GM12873 (cell line): ENCODE results near the gene TPM4.
A peak's percentile ranks its signal among the peaks of the same experiment; 100 is the strongest.

Experiments
- TF ChIP-seq, protein P1 (sequence below): IDR thresholded peaks from 2 replicates; pipeline ENCODE4 v1.5.1; 2012; ENCODE audit warnings: low read depth, mild to moderate bottlenecking, moderate library complexity, low read length, control low read depth; ENCODE audit not compliant: insufficient read depth; ENCODE audit errors: missing control alignments

The TPM4 gene

DNA sequence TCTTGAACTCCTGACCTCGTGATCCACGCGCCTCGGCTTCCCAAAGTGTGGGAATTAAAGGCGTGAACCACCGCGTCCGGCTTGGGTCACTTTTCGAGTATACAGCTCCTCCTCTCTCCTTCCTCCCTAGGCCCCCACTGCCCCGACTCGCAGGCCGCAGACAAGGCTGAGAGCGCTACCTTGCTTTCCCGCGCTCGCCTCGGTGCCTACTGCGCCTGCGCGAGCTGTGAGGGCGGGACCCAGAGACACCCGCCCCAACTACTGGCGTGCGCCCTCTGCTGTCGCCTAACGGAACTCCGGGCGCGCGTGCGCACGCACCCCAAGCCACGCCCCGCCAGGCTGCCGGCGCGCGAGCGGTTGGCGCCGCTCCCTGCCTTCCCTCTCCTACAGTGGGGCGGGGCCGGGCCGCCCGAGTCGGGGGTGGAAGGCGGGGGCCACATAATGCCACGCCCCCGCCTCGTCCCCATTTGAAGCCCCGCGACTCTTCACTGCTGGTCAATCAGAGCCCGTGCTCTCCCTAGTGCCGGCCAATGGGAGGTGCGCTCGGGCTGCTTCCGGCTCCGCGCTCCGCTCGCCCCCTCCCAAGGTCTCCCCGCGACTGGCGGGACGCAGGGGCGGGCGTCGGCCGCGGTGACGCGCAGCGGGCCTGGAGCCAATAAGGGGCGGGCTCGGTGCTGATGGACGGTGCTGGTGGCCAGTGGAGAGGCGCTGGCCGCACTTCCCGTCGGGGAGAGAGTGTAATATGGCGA lies 35.0 kb downstream of the TPM4 start, which contains the start of gene RAB8A:
Gene RAB8A, plus strand, starts transcription at position 730 of the 749 bp plus-strand sequence. Its CDS starts 13 bp downstream, at position 743.
- TF ChIP-seq, protein P1, sequence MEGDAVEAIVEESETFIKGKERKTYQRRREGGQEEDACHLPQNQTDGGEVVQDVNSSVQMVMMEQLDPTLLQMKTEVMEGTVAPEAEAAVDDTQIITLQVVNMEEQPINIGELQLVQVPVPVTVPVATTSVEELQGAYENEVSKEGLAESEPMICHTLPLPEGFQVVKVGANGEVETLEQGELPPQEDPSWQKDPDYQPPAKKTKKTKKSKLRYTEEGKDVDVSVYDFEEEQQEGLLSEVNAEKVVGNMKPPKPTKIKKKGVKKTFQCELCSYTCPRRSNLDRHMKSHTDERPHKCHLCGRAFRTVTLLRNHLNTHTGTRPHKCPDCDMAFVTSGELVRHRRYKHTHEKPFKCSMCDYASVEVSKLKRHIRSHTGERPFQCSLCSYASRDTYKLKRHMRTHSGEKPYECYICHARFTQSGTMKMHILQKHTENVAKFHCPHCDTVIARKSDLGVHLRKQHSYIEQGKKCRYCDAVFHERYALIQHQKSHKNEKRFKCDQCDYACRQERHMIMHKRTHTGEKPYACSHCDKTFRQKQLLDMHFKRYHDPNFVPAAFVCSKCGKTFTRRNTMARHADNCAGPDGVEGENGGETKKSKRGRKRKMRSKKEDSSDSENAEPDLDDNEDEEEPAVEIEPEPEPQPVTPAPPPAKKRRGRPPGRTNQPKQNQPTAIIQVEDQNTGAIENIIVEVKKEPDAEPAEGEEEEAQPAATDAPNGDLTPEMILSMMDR: peak; percentile 92

DNA sequence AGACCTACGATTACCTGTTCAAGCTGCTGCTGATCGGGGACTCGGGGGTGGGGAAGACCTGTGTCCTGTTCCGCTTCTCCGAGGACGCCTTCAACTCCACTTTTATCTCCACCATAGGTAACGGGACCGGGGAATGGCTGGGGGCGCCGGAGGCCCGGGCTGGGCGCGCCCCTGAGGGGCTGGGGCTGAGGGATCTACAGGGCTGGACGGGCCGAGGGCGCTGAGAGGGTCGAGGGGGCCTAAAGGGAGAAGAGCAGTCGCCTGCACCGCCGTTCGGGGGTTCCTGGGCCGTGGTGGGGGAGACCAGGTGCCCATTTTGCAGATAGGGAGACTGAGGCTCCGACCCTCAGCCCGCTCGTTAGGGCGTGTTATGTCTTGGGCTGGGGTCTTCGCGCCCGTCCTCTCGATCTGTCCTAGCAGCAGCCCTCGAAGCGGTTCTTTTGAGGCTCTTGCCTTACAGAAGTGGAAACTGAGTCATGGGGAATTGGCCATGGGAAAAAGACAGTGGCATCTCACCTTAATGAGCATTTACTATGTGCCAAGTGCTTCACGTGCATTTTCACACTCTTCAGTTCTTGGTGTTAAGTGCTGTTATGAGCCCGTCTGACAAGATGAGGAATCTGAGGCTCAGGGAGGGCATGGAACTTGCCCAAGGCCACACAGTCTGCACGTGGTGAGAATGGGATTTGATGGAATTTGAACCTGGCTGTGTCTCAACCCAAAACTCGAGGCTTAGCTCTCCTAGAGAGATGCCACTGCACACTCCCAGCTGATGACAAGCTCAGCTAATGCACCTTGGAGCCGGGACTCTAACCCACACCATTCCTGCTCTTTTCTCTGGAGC lies 35.8 kb downstream of the TPM4 start:
- TF ChIP-seq, protein P1: no peak

DNA sequence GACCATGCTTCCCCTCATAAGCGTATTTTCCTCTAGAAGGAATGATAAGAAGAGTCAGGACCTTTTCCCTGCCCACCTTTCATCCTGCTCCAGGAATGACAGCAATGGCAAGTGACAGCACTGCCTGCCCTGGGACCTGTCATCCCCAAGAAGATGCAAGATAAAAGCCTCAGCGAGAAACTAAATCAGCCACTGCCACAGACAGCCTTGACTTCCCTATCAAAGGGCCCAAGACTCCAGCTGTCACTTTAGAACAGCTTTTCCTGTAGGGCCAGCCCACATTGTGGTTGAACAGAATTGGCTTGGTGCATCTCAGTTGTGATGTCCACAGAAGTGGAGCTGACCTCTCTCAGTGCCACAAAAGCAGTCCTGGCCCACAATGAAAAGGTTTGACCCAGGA lies 36.5 kb downstream of the TPM4 start:
- TF ChIP-seq, protein P1: no peak

DNA sequence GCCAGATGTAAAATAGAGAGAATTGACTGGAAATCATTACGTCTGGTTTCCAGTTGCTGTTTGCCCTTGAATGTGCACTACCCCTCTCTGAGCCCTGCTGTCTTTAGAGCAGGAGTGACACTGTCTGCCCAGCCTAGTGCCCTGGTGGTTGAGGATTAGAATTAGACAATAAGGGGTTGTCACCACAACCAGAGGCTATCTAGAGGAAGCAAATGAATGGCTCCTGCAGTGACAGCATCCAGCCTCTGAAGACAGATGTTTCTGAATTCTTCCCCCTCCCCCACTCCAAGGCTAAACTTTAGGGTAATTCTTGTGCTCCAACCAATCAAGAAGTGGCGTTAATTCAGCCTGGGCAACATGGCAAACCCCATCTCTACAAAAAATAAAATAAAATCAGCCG lies 37.4 kb downstream of the TPM4 start:
- TF ChIP-seq, protein P1: peak; percentile 18

DNA sequence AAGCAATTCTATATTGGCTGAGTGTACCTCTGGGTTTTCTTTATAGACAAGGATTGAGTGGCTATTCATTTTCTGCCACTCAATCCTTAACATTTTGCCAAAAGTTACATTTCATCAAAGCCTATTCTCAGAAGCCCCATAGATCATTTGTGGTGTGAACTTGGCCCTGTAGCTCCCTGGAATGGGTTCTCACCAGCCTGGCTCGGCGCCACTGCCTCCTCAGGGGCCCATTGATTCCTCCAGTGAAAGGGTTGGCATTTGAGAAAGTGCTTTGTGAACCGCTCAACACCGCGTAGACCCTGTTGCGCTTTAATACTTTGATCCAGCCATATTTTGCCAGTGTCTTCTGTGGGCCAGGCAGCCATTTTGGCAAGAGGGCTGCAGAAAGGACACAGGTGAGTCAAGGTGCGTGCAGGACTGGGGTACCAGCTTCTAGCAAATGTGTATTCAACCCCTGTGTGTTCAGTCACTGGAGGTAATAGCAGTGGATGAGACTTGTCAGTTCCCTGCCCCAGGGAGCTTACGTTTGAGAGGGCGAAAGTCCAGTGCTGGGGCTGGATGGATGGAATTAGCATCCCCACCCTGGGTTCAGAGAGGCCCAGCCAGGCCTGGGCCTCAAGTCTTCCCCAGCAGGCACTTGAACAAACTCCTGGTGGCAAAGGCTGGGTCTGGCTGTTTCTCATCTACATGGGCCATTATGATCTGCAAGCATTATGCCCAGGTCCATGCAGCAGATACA lies 39.2 kb downstream of the TPM4 start:
- TF ChIP-seq, protein P1: no peak

DNA sequence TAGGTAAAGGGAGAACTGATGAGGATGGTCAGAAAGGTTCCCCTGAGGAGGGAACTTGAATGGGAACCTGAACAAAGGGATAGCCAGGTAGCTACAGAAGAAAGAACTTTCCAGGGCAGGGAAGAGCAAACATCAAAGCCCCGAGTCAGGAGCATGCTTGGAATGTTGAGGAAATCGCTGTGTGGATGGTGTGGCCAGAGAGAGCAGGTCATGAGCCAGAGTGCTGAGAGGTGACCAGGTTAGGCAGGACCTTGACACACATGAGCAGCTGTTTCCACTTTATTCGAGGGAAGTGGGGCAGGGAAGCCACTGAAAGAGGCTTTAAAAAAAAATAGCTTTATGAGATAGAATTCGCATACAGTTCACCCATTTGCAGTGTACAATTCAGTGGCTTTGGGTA lies 39.8 kb downstream of the TPM4 start:
- TF ChIP-seq, protein P1: no peak
